Right lobe of liver (tissue), 4 donors: ENCODE measurements around the gene REN.

Source experiments
- POLR2A ChIP-seq: fragments of 450-650 bp; IDR thresholded peaks from one replicate; pipeline ENCODE4 v1.6.1; 2017; ENCODE audit warnings: antibody characterized with exemption, mild to moderate bottlenecking
- TF ChIP-seq, protein P1 (sequence below), 4 donors: fragments of 200-600 bp in 3 of 4; fragments of 450-650 bp in 1 of 4; IDR thresholded peaks; one replicate each; pipeline versions ENCODE4 v1.5.1 to v1.8.0; 2016 to 2022; ENCODE audit warnings: antibody characterized with exemption in 4 of 4, mild to moderate bottlenecking in 2 of 4
- donor health status: DM: no; HTN: no; CAD: no.
- donor health status: DM: no; HTN: no; CAD: no.
- donor health status: DM: no; HTN: yes; CAD: no.

DNA sequence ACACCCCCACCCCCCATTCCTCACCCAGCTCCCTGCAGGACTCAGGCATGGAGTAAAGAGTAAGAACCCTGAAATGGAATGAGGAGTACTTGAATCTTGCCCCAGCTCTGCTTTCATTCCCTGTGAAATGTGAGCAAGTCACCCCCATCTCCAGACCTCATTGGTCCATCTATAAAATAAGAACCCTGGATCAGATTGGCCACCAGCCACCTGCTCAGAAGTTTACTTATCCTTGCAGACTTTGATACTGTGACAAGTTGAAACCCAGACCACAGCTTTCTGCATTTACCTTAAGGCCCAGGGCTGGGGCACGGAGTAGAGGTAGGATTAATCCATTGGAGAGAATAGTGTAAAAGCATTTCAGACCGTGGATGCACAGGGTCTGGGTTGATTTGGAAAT, 27.9 kb upstream of the REN start:
- TF ChIP-seq, protein P1, sequence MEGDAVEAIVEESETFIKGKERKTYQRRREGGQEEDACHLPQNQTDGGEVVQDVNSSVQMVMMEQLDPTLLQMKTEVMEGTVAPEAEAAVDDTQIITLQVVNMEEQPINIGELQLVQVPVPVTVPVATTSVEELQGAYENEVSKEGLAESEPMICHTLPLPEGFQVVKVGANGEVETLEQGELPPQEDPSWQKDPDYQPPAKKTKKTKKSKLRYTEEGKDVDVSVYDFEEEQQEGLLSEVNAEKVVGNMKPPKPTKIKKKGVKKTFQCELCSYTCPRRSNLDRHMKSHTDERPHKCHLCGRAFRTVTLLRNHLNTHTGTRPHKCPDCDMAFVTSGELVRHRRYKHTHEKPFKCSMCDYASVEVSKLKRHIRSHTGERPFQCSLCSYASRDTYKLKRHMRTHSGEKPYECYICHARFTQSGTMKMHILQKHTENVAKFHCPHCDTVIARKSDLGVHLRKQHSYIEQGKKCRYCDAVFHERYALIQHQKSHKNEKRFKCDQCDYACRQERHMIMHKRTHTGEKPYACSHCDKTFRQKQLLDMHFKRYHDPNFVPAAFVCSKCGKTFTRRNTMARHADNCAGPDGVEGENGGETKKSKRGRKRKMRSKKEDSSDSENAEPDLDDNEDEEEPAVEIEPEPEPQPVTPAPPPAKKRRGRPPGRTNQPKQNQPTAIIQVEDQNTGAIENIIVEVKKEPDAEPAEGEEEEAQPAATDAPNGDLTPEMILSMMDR (IDR thresholded peaks at IDR 0.05) = no peak
- TF ChIP-seq POLR2A = no peak
